HCT116 (cell line): ENCODE results near the gene LINGO4.

Experiments used
- ATF3 ChIP-seq: IDR thresholded peaks from 2 replicates; pipeline ENCODE4 v1.6.1; 2012
- CTCF ChIP-seq, 3 experiments: fragments of 200-600 bp in 1 of 3; sonication (generic) in 1 of 3; IDR thresholded peaks in 2 of 3; conservative IDR thresholded peaks in 1 of 3; 2 replicates each; pipeline ENCODE4 v1.5.1; 2012 to 2017; ENCODE audit warnings: low read depth in 2 of 3, low read length in 2 of 3, antibody characterized with exemption in 1 of 3, borderline replicate concordance in 1 of 3, control low read depth in 1 of 3, mild to moderate bottlenecking in 1 of 3, mixed read lengths in 1 of 3, mixed run types in 1 of 3, moderate library complexity in 1 of 3; ENCODE audit not compliant: insufficient read depth in 1 of 3
- EZH2 ChIP-seq: fragments of 200-600 bp; sonication (generic); IDR thresholded peaks from 2 replicates; pipeline ENCODE4 v1.6.1; 2017; ENCODE audit warnings: antibody characterized with exemption, mixed run types
- EZH2phosphoT487 ChIP-seq: fragments of 200-600 bp; IDR thresholded peaks from 2 replicates; pipeline ENCODE4 v1.6.1; 2018; ENCODE audit warnings: antibody characterized with exemption, borderline replicate concordance
- POLR2A ChIP-seq: IDR thresholded peaks from 2 replicates; pipeline ENCODE4 v1.7.0; 2011; ENCODE audit warnings: borderline replicate concordance; ENCODE audit not compliant: insufficient read depth, insufficient read length; ENCODE audit errors: extremely low read depth
- POLR2AphosphoS5 ChIP-seq: IDR thresholded peaks from 2 replicates; pipeline ENCODE4 v1.6.1; 2011; ENCODE audit warnings: mild to moderate bottlenecking, low read depth, low read length, moderate library complexity
- SP1 ChIP-seq: IDR thresholded peaks from 2 replicates; pipeline ENCODE4 v1.6.1; 2012; ENCODE audit warnings: low read depth
- TCF7L2 ChIP-seq: IDR thresholded peaks from 2 replicates; pipeline ENCODE4 v1.7.0; 2011; ENCODE audit warnings: borderline replicate concordance, inconsistent platforms; ENCODE audit not compliant: insufficient read depth, insufficient read length; ENCODE audit errors: extremely low read depth
- ZBTB33 ChIP-seq: IDR thresholded peaks from 2 replicates; pipeline ENCODE4 v1.6.1; 2011; ENCODE audit warnings: mild to moderate bottlenecking, low read length, moderate library complexity; ENCODE audit not compliant: insufficient replicate concordance; ENCODE audit errors: extremely low read depth
- ZFX ChIP-seq: fragments of 450-650 bp; IDR thresholded peaks from 2 replicates; pipeline ENCODE4 v1.6.1; 2017
- TF ChIP-seq, protein P1 (sequence below): IDR thresholded peaks from 2 replicates; pipeline ENCODE4 v1.6.1; 2012; ENCODE audit warnings: low read depth

- no peak for TF ChIP-seq CTCF (IDR thresholded peaks at IDR 0.05 in 2 of 3, conservative IDR thresholded peaks at IDR 0.05 in 1 of 3; ENCODE audit: borderline replicate concordance in 1 of 3, insufficient read depth in 1 of 3, low read depth in 2 of 3, low read length in 2 of 3)
- TF ChIP-seq EZH2phosphoT487: no peak
- no peak for TF ChIP-seq POLR2AphosphoS5
- TF ChIP-seq ZBTB33: no peak
- TF ChIP-seq, protein P1, sequence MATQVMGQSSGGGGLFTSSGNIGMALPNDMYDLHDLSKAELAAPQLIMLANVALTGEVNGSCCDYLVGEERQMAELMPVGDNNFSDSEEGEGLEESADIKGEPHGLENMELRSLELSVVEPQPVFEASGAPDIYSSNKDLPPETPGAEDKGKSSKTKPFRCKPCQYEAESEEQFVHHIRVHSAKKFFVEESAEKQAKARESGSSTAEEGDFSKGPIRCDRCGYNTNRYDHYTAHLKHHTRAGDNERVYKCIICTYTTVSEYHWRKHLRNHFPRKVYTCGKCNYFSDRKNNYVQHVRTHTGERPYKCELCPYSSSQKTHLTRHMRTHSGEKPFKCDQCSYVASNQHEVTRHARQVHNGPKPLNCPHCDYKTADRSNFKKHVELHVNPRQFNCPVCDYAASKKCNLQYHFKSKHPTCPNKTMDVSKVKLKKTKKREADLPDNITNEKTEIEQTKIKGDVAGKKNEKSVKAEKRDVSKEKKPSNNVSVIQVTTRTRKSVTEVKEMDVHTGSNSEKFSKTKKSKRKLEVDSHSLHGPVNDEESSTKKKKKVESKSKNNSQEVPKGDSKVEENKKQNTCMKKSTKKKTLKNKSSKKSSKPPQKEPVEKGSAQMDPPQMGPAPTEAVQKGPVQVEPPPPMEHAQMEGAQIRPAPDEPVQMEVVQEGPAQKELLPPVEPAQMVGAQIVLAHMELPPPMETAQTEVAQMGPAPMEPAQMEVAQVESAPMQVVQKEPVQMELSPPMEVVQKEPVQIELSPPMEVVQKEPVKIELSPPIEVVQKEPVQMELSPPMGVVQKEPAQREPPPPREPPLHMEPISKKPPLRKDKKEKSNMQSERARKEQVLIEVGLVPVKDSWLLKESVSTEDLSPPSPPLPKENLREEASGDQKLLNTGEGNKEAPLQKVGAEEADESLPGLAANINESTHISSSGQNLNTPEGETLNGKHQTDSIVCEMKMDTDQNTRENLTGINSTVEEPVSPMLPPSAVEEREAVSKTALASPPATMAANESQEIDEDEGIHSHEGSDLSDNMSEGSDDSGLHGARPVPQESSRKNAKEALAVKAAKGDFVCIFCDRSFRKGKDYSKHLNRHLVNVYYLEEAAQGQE: no peak
- TF ChIP-seq SP1: no peak
- no peak for TF ChIP-seq EZH2
- no peak for TF ChIP-seq ZFX
- TF ChIP-seq TCF7L2: no peak
- TF ChIP-seq ATF3: no peak
- TF ChIP-seq POLR2A: no peak
Observed at GRCh38 chr1:151811181-151811580, 6.0 kb upstream of the LINGO4 start.
